WTC11 (cell line): ENCODE measurements around the gene ORAI2.

ENCODE experiments used
- CTCF ChIP-seq: fragments of 200-600 bp; IDR thresholded peaks from 2 replicates; pipeline ENCODE4 v1.8.0; 2022; ENCODE audit warnings: antibody characterized with exemption
- MAX ChIP-seq: sonication (generic); formaldehyde crosslinking; IDR thresholded peaks from 2 replicates; pipeline ENCODE4 v1.8.0; 2022; ENCODE audit warnings: mild to moderate bottlenecking, missing genetic modification reagents
- NFE2L1 ChIP-seq: sonication (generic); formaldehyde crosslinking; IDR thresholded peaks from 2 replicates; pipeline ENCODE4 v1.8.1; 2023; ENCODE audit warnings: missing genetic modification reagents
- ZNF263 ChIP-seq: sonication (generic); formaldehyde crosslinking; IDR thresholded peaks from 2 replicates; pipeline ENCODE4 v1.8.1; 2022; ENCODE audit warnings: low read depth, mild to moderate bottlenecking, moderate library complexity, missing genetic modification reagents

GRCh38 chr7:102451371-102452054 is 18.1 kb downstream of the ORAI2 start:
- TF ChIP-seq ZNF263 (CRISPR knock-in tag) (no peak), NFE2L1 (CRISPR knock-in tag) (no peak), MAX (CRISPR knock-in tag) (no peak), CTCF (no peak)
